HL-60 (cell line): ENCODE results near the gene ICA1L.

ENCODE experiments used
- DNase-seq, 2 experiments: peaks; one replicate each; pipeline ENCODE4 v3.0.0-alpha.2; 2010 to 2020; ENCODE audit warnings: low read depth in 1 of 2, low spot score in 1 of 2
- H3K27ac ChIP-seq: fragments of 250-450 bp; sonication (Bioruptor Pico); replicated peaks from 2 replicates; pipeline ENCODE4 v1.5.1; 2020; ENCODE audit warnings: mild to moderate bottlenecking, moderate library complexity
- H3K27me3 ChIP-seq: fragments of 250-450 bp; sonication (Bioruptor Pico); 2 replicates; pipeline ENCODE4 v1.5.1; 2021; ENCODE audit warnings: mild to moderate bottlenecking, moderate library complexity; ENCODE audit not compliant: insufficient read depth, poor library complexity, severe bottlenecking
- H3K4me3 ChIP-seq: replicated peaks from 2 replicates; pipeline ENCODE4 v1.5.1; 2011; ENCODE audit warnings: mild to moderate bottlenecking, control low read depth, low read length; ENCODE audit not compliant: insufficient read depth
- GABPA ChIP-seq: IDR thresholded peaks from 2 replicates; pipeline ENCODE4 v1.6.1; 2012; ENCODE audit warnings: low read depth
- POLR2AphosphoS5 ChIP-seq: IDR thresholded peaks from 2 replicates; pipeline ENCODE4 v1.6.1; 2012; ENCODE audit warnings: low read depth
- SPI1 ChIP-seq: IDR thresholded peaks from 2 replicates; pipeline ENCODE4 v1.6.1; 2012; ENCODE audit warnings: low read depth, mild to moderate bottlenecking, borderline replicate concordance
- TF ChIP-seq, protein P1 (sequence below): IDR thresholded peaks from 2 replicates; pipeline ENCODE4 v1.6.1; 2012; ENCODE audit warnings: low read depth; ENCODE audit not compliant: insufficient replicate concordance
- TF ChIP-seq, protein P2 (sequence below): IDR thresholded peaks from one replicate; pipeline ENCODE4 v1.5.1; 2011; ENCODE audit warnings: low read length, control low read depth, inconsistent platforms; ENCODE audit not compliant: insufficient read depth

Gene ICA1L

DNA sequence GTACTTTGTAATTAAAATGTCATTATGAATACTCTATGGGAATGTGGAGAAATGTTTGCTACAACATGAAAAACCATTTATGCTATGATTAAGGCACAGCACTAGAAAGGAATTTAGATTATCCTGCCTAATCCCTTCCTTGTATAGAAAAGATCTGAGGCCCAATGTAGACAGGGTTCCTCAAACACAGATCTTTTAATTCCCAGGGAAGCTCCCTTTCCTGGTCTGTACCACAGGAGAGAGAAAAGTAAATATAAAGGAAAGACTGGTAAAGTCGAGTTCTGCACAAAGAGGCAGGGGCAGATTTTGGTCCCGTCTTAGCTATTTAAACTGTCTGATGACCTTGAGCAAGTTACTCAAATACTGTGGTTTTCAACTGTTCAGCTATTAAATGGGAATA, 84.7 kb downstream of the ICA1L start:
- DNase-seq = no peak
- Histone ChIP-seq H3K27ac (no peak overlapping the region), H3K4me3 (no peak overlapping the region), H3K27me3 (no peaks in the 10 kb centered on the region)
- no peak for TF ChIP-seq GABPA
- TF ChIP-seq, protein P1, sequence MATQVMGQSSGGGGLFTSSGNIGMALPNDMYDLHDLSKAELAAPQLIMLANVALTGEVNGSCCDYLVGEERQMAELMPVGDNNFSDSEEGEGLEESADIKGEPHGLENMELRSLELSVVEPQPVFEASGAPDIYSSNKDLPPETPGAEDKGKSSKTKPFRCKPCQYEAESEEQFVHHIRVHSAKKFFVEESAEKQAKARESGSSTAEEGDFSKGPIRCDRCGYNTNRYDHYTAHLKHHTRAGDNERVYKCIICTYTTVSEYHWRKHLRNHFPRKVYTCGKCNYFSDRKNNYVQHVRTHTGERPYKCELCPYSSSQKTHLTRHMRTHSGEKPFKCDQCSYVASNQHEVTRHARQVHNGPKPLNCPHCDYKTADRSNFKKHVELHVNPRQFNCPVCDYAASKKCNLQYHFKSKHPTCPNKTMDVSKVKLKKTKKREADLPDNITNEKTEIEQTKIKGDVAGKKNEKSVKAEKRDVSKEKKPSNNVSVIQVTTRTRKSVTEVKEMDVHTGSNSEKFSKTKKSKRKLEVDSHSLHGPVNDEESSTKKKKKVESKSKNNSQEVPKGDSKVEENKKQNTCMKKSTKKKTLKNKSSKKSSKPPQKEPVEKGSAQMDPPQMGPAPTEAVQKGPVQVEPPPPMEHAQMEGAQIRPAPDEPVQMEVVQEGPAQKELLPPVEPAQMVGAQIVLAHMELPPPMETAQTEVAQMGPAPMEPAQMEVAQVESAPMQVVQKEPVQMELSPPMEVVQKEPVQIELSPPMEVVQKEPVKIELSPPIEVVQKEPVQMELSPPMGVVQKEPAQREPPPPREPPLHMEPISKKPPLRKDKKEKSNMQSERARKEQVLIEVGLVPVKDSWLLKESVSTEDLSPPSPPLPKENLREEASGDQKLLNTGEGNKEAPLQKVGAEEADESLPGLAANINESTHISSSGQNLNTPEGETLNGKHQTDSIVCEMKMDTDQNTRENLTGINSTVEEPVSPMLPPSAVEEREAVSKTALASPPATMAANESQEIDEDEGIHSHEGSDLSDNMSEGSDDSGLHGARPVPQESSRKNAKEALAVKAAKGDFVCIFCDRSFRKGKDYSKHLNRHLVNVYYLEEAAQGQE = no peak
- TF ChIP-seq, protein P2, sequence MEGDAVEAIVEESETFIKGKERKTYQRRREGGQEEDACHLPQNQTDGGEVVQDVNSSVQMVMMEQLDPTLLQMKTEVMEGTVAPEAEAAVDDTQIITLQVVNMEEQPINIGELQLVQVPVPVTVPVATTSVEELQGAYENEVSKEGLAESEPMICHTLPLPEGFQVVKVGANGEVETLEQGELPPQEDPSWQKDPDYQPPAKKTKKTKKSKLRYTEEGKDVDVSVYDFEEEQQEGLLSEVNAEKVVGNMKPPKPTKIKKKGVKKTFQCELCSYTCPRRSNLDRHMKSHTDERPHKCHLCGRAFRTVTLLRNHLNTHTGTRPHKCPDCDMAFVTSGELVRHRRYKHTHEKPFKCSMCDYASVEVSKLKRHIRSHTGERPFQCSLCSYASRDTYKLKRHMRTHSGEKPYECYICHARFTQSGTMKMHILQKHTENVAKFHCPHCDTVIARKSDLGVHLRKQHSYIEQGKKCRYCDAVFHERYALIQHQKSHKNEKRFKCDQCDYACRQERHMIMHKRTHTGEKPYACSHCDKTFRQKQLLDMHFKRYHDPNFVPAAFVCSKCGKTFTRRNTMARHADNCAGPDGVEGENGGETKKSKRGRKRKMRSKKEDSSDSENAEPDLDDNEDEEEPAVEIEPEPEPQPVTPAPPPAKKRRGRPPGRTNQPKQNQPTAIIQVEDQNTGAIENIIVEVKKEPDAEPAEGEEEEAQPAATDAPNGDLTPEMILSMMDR = no peak

DNA sequence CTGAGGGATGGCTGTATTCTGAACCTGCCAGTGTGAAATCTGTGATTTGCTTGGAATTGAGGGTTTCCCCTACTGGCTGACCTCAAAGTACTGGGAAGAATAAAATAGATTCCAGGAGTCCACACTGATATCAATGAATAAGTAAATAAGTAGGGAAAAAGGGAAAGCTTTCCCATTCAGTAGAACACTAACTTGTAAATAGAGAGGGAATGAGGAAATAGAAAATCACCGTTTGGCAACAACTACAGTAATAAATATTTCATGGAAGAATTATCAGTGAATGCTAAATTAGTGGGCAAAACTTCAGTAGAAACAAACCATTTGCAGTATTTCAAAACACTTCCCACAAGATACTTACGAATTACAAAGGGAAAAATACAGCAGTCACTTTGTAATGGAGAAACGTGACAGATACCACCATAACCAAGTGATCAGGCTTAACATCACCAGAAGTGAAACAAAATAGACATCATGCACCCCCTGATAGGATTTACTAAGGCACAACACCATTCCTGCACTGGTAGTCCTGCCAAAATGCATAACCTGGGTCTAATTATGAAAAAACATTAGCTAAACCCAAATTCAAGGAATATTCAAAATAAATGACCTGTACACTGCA, 88.5 kb downstream of the ICA1L start:
- Histone ChIP-seq H3K27ac (no peak overlapping the region), H3K27me3 (no peaks in the 10 kb centered on the region), H3K4me3 (no peak overlapping the region)
- DNase-seq = no peak
- TF ChIP-seq SPI1 (no peak), POLR2AphosphoS5 (no peak), GABPA (no peak)
- TF ChIP-seq, protein P1 = no peak
- TF ChIP-seq, protein P2 = no peak

DNA sequence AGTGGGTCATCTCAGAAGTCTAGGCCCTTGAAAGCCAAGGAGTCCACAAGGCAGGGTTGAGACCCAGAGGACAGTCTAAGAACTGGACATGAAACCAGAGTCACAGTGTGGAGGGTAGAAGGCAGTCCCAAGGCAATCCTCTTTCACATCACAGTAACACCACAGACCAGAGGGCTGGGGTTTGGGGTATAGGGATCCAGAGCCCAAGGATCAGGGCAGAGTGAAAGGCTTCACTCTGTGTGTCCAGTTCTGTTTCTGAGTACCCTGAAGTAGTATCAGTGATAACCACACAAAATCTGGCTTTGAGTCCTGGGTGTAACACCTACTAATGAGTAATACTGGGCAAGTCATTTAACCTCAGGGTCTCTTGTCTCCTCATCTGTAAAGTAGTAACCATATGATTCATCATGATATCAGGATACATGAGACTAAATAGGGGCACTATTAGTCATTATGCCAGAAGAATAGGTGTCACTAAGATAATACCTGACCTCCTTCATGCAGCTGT, 91.0 kb downstream of the ICA1L start:
- no peaks in the 10 kb centered on the region for H3K27me3 ChIP-seq
- no peak overlapping the region for H3K27ac ChIP-seq
- no peak overlapping the region for H3K4me3 ChIP-seq
- no peak for DNase-seq
- TF ChIP-seq, protein P1 = no peak
- TF ChIP-seq GABPA (no peak), SPI1 (no peak), POLR2AphosphoS5 (no peak)
- TF ChIP-seq, protein P2 = no peak
